GM23338 (cell line): ENCODE results near the gene KIAA1217. TPM values are rescaled to one million over a fixed set of nuclear protein-coding genes. Genes with fewer than 3 reads are reported as not detected.

Experiments used
- ATAC-seq: fragments of 200-7000 bp; cut with Tn5 transposase; 3 replicates; pipeline ENCODE4 v1.9.1; 2020
- DNase-seq: peaks from one replicate; pipeline ENCODE4 v3.0.0-alpha.2; 2015; ENCODE audit warnings: low spot score
- H2AFZ ChIP-seq: fragments of 200-600 bp; sonication (generic); 2 replicates; pipeline ENCODE4 v1.8.0; 2016; ENCODE audit warnings: antibody characterized with exemption, mild to moderate bottlenecking, moderate library complexity
- H3F3A ChIP-seq: fragments of 200-600 bp; sonication (generic); replicated peaks from 2 replicates; pipeline ENCODE4 v1.8.0; 2017; ENCODE audit warnings: antibody characterized with exemption, mixed run types, low read depth
- H3K27ac ChIP-seq: fragments of 200-600 bp; sonication (generic); 2 replicates; pipeline ENCODE4 v1.6.1; 2016; ENCODE audit warnings: low read depth
- H3K27me3 ChIP-seq: fragments of 200-600 bp; sonication (generic); 2 replicates; pipeline ENCODE4 v1.8.0; 2016; ENCODE audit warnings: mild to moderate bottlenecking, mixed run types, moderate library complexity; ENCODE audit not compliant: insufficient read depth
- H3K36me3 ChIP-seq: fragments of 200-600 bp; sonication (generic); 2 replicates; pipeline ENCODE4 v1.8.0; 2016; ENCODE audit warnings: mild to moderate bottlenecking; ENCODE audit not compliant: insufficient read depth
- H3K4me1 ChIP-seq: fragments of 200-600 bp; sonication (generic); 2 replicates; pipeline ENCODE4 v1.8.0; 2016; ENCODE audit warnings: mild to moderate bottlenecking, moderate library complexity; ENCODE audit not compliant: insufficient read depth
- H3K4me2 ChIP-seq: fragments of 200-600 bp; sonication (generic); 2 replicates; pipeline ENCODE4 v1.7.1; 2017; ENCODE audit warnings: mixed run types
- H3K4me3 ChIP-seq: fragments of 200-600 bp; sonication (generic); 2 replicates; pipeline ENCODE4 v1.6.1; 2016; ENCODE audit warnings: mixed run types
- H3K79me2 ChIP-seq: fragments of 200-600 bp; sonication (generic); replicated peaks from 2 replicates; pipeline ENCODE4 v1.8.0; 2017; ENCODE audit warnings: mild to moderate bottlenecking; ENCODE audit not compliant: insufficient read depth
- H3K9me2 ChIP-seq: fragments of 200-600 bp; sonication (generic); 2 replicates; pipeline ENCODE4 v1.8.0; 2017; ENCODE audit not compliant: insufficient read depth
- H4K20me1 ChIP-seq: fragments of 200-600 bp; sonication (generic); replicated peaks from 2 replicates; pipeline ENCODE4 v1.8.0; 2017; ENCODE audit warnings: mild to moderate bottlenecking; ENCODE audit not compliant: insufficient read depth
- H3K27ac Mint-ChIP-seq: 2 replicates; pipeline ENCODE4 v1.8.0; 2020; ENCODE audit warnings: inconsistent platforms, mild to moderate bottlenecking, moderate library complexity, mixed read lengths
- H3K27me3 Mint-ChIP-seq: 3 replicates; pipeline ENCODE4 v1.8.0; 2022; ENCODE audit warnings: low read depth, mild to moderate bottlenecking, moderate library complexity, mixed read lengths, inconsistent platforms; ENCODE audit not compliant: insufficient read depth, poor library complexity
- H3K36me3 Mint-ChIP-seq: 3 replicates; pipeline ENCODE4 v1.8.0; 2021; ENCODE audit warnings: low read depth, mild to moderate bottlenecking, inconsistent platforms, moderate library complexity, mixed read lengths
- H3K4me1 Mint-ChIP-seq: 3 replicates; pipeline ENCODE4 v1.8.0; 2020; ENCODE audit warnings: mild to moderate bottlenecking, inconsistent platforms, mixed read lengths
- H3K4me3 Mint-ChIP-seq: 3 replicates; pipeline ENCODE4 v1.8.0; 2021; ENCODE audit warnings: moderate library complexity, mild to moderate bottlenecking, inconsistent platforms, mixed read lengths
- H3K9me3 Mint-ChIP-seq: 3 replicates; pipeline ENCODE4 v1.8.0; 2020; ENCODE audit warnings: moderate library complexity, mild to moderate bottlenecking, inconsistent platforms, mixed read lengths
- CREB1 ChIP-seq: fragments of 250-450 bp; sonication (Bioruptor Pico); IDR thresholded peaks from 2 replicates; pipeline ENCODE4 v1.5.0; 2020; ENCODE audit warnings: low read depth, mild to moderate bottlenecking, moderate library complexity
- CTCF ChIP-seq, 2 experiments: fragments of 200-600 bp in 1 of 2; sonication (generic) in 1 of 2; conservative IDR thresholded peaks; 2 replicates each; pipeline versions ENCODE4 v1.5.1 to v1.6.1; 2016 to 2017; ENCODE audit warnings: antibody characterized with exemption in 2 of 2, low read depth in 2 of 2, mild to moderate bottlenecking in 2 of 2, moderate library complexity in 1 of 2
- ETS1 ChIP-seq: IDR thresholded peaks from 2 replicates; pipeline ENCODE4 v1.6.1; 2016; ENCODE audit warnings: antibody characterized with exemption
- EZH2 ChIP-seq: fragments of 200-600 bp; sonication (generic); IDR thresholded peaks from one replicate; pipeline ENCODE4 v1.8.0; 2017; ENCODE audit warnings: antibody characterized with exemption, mild to moderate bottlenecking, low read depth; ENCODE audit not compliant: unreplicated experiment
- EZH2phosphoT487 ChIP-seq: fragments of 200-600 bp; sonication (generic); IDR thresholded peaks from one replicate; pipeline ENCODE4 v1.8.1; 2018; ENCODE audit warnings: antibody characterized with exemption; ENCODE audit not compliant: unreplicated experiment
- JUNB ChIP-seq: IDR thresholded peaks from one replicate; pipeline ENCODE4 v1.6.1; 2016; ENCODE audit warnings: antibody characterized with exemption; ENCODE audit not compliant: unreplicated experiment
- NANOG ChIP-seq: IDR thresholded peaks from 2 replicates; pipeline ENCODE4 v1.6.1; 2016; ENCODE audit warnings: antibody characterized with exemption, borderline replicate concordance
- POLR2AphosphoS5 ChIP-seq: IDR thresholded peaks from 2 replicates; pipeline ENCODE4 v1.6.1; 2016; ENCODE audit warnings: antibody characterized with exemption, low read depth
- REST ChIP-seq: IDR thresholded peaks from one replicate; pipeline ENCODE4 v1.6.1; 2018; ENCODE audit warnings: antibody characterized with exemption; ENCODE audit not compliant: unreplicated experiment
- STAT1 ChIP-seq: IDR thresholded peaks from one replicate; pipeline ENCODE4 v1.6.1; 2016; ENCODE audit warnings: antibody characterized with exemption; ENCODE audit not compliant: unreplicated experiment
- ZNF114 ChIP-seq: fragments of 250-450 bp; sonication (Bioruptor Pico); IDR thresholded peaks from 2 replicates; pipeline ENCODE4 v1.5.0; 2020; ENCODE audit warnings: mild to moderate bottlenecking, moderate library complexity
- ZNF331 ChIP-seq: fragments of 250-450 bp; sonication (Bioruptor Pico); IDR thresholded peaks from 2 replicates; pipeline ENCODE4 v1.5.0; 2020; ENCODE audit warnings: low read depth, mild to moderate bottlenecking, moderate library complexity
- ZNF462 ChIP-seq: fragments of 250-450 bp; sonication (Bioruptor Pico); IDR thresholded peaks from 2 replicates; pipeline ENCODE4 v1.5.0; 2020; ENCODE audit warnings: mild to moderate bottlenecking, moderate library complexity
- polyA plus RNA-seq: library from polyadenylated mRNA; unstranded; fragments of >200 nt; fragmentation: Nextera tagmentation; extraction: Ambion mirVana; gene quantifications from 2 replicates; pipeline ENCODE4 v1.2.1, GENCODE V29; 2016
- total RNA-seq: library from RNA; depleted of rRNA; stranded (reverse); fragments of >200 nt; shearing (Covaris generic); gene quantifications from 2 replicates; pipeline ENCODE4 v1.2.3, GENCODE V29; 2014

KIAA1217 gene
- total and polyA plus RNA-seq, 2 experiments from 2014 or later, result 6.4 to 9.1 TPM

- DNase-seq (no peak), ATAC-seq (no peak)
- TF ChIP-seq REST (no peak), NANOG (no peak), CTCF (conservative IDR thresholded peaks at IDR 0.05; ENCODE audit: low read depth in 2 of 2) (no peak), CREB1 (CRISPR knock-in tag) (no peak), JUNB (no peak), EZH2 (no peak), EZH2phosphoT487 (no peak), ZNF114 (no peak), ETS1 (no peak), ZNF331 (CRISPR knock-in tag) (no peak), POLR2AphosphoS5 (no peak), ZNF462 (CRISPR knock-in tag) (no peak), STAT1 (no peak)
- Mint-ChIP-seq H3K9me3 (peaks cover 3% of the 10 kb centered on the region; the same call in 1 of the 3 replicates), H3K27me3 (no peaks in the 10 kb centered on the region), H3K4me1 (peaks cover 3% of the 10 kb centered on the region; the same call in 2 of the 3 replicates), H3K36me3 (no peaks in the 10 kb centered on the region), H3K27ac (no peak overlapping the region), H3K4me3 (no peak overlapping the region)
- Histone ChIP-seq H3F3A (no peaks in the 10 kb centered on the region), H3K27ac (no peak overlapping the region), H3K9me2 (no peaks in the 10 kb centered on the region), H3K27me3 (no peaks in the 10 kb centered on the region), H3K4me1 (0 out of 2 replicates have a peak, but pooled peaks cover 4% of the 10 kb centered on the region), H2AFZ (no peak overlapping the region), H3K4me3 (no peak overlapping the region), H3K36me3 (no peaks in the 10 kb centered on the region), H3K4me2 (no peak overlapping the region), H4K20me1 (no peaks in the 10 kb centered on the region), H3K79me2 (no peaks in the 10 kb centered on the region)
Measured at GRCh38 chr10:24416248-24416647, 207.3 kb downstream of the KIAA1217 start.
